ENCODE results near the gene PDE8B. TPM values are rescaled to one million over a fixed set of nuclear protein-coding genes. Genes with fewer than 3 reads are reported as not detected.

Gene PDE8B
- total and polyA plus RNA-seq, 2 experiments from 2014 or later, result 0.45 to 0.91 TPM

- DNase-seq (ENCODE audit: low spot score) (no peak), ATAC-seq (no peak)
- no peaks in the 10 kb centered on the region for H3K36me3 Mint-ChIP-seq (ENCODE audit: low read depth)
- no peak overlapping the region for H3K27ac Mint-ChIP-seq
- H2AFZ ChIP-seq, result no peak overlapping the region
- H3K9me3 Mint-ChIP-seq, result no peaks in the 10 kb centered on the region
- no peaks in the 10 kb centered on the region for H3K4me1 Mint-ChIP-seq
- no peaks in the 10 kb centered on the region for H4K20me1 ChIP-seq (replicated peaks; ENCODE audit: insufficient read depth)
- H3K4me1 ChIP-seq (ENCODE audit: insufficient read depth), result no peaks in the 10 kb centered on the region
- no peaks in the 10 kb centered on the region for H3K79me2 ChIP-seq (replicated peaks; ENCODE audit: insufficient read depth)
- H3K27ac ChIP-seq (ENCODE audit: low read depth), result no peak overlapping the region
- H3K4me3 Mint-ChIP-seq, result no peak overlapping the region
- no peaks in the 10 kb centered on the region for H3K9me2 ChIP-seq (ENCODE audit: insufficient read depth)
- H3K4me3 ChIP-seq, result no peak overlapping the region
- no peaks in the 10 kb centered on the region for H3K27me3 ChIP-seq (ENCODE audit: insufficient read depth)
- no peak overlapping the region for H3K4me2 ChIP-seq
- H3F3A ChIP-seq (replicated peaks; ENCODE audit: low read depth), result no peaks in the 10 kb centered on the region
- TF ChIP-seq ZNF114 (CRISPR knock-in tag; IDR thresholded peaks at IDR 0.05), result no peak
- no peak for TF ChIP-seq ZNF462 (CRISPR knock-in tag; IDR thresholded peaks at IDR 0.05)
- no peak for TF ChIP-seq REST (IDR thresholded peaks at IDR 0.05; ENCODE audit: unreplicated experiment)
- no peak for TF ChIP-seq EZH2phosphoT487 (IDR thresholded peaks at IDR 0.05; ENCODE audit: unreplicated experiment)
- TF ChIP-seq JUNB (IDR thresholded peaks at IDR 0.05; ENCODE audit: unreplicated experiment), result no peak
- H3K27me3 Mint-ChIP-seq (ENCODE audit: insufficient read depth, low read depth, poor library complexity), result peaks cover 3% of the 10 kb centered on the region
- no peaks in the 10 kb centered on the region for H3K36me3 ChIP-seq (ENCODE audit: insufficient read depth)
Measured at GRCh38 chr5:77367741-77368140, 157.3 kb downstream of the PDE8B start.

Measured in GM23338 (cell line).